SH-SY5Y (cell line): ENCODE data around the gene TAF1.

Experiments used
- GATA2 ChIP-seq: IDR thresholded peaks from 2 replicates; pipeline ENCODE4 v1.6.1; 2011; ENCODE audit warnings: mild to moderate bottlenecking, low read depth, low read length
- GATA3 ChIP-seq: IDR thresholded peaks from 2 replicates; pipeline ENCODE4 v1.6.1; 2011; ENCODE audit warnings: low read depth, mild to moderate bottlenecking, low read length, moderate library complexity

The TAF1 gene

DNA sequence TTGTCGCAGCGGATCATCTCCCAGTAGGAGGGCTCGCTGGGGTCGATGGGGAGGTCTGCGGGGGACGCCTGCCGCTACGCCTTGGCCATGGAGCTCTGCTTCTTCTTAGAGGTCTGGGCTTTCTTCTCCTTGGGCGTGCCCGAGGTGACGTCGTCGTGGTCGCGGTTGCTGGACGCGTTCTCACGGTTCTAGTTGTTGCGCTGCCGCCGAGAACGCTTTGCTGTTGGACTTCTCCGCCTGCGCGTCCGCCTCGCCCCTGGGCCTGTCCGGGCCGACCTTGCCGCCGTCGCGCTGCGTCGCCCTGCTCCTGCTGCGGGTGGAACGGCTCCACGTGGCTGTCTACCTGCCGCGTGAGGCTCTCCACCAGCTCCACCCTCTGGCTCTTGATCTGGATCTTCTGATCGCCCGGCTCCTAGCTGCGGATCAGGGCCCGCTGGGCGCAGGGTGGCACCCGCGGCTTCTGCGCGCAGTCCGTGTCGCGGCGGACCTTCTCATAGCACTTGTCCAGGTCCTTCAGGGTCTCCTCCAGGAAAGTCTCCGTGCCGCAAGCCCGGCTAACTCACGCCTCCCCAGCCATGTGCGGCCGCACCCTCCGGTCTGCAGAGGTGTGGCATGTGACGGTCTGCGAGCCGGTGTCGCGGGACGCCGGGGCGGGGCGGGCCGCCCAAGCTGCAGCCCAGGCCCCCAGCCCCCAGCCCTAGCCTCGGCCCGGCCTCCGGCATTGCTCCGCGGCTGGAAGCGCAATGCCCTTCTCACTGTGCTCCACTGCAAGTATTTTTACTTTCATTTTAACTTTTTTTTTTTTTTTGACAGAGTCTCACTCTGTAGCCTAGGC lies 126.3 kb downstream of the TAF1 start:
- TF ChIP-seq GATA2 (no peak), GATA3 (no peak)

DNA sequence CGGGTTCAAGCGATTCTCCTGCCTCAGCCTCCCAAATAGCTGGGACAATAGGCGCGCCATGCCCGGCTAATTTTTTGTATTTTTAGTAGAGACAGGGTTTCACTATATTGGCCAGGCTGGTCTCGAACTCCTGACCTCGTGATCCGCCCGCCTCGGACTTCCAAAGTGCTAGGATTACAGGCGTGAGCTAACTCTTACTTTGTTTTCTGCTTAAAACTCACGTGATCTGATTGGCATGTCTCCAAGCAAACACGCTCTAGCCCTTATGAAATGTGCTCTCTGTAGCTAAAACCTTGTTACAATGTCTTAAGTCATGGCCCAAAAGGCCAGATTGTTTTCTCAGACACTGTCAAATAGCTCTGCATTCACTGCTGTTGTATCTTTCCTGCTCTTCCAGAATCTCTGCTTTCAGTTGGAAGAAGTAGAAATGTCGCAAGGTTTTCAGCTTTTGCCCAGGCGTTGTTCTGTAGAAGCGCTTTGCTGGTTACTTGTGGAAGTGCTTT lies 127.0 kb downstream of the TAF1 start:
- TF ChIP-seq GATA2 (no peak), GATA3 (no peak)

DNA sequence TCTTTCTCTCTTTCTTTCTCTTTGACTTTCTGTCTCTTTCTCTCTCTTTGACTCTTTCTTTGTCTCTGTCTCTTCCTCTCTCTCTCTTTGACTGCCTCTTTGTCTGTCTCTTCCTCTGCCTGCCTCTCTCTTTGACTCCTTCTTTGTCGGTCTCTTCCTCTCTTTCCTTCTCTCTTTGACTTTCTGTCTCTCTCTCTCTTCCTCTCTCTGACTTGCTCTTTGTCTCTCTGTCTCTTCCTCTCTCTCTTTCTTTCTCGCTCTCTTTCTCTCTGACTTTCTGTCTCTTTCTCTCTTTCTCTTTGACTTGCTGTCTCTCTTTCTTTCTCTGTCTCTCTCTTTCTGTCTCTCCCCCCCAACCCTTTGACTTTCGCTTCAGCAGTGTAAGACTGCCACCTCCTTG lies 130.3 kb downstream of the TAF1 start:
- TF ChIP-seq GATA3 (no peak), GATA2 (no peak)

DNA sequence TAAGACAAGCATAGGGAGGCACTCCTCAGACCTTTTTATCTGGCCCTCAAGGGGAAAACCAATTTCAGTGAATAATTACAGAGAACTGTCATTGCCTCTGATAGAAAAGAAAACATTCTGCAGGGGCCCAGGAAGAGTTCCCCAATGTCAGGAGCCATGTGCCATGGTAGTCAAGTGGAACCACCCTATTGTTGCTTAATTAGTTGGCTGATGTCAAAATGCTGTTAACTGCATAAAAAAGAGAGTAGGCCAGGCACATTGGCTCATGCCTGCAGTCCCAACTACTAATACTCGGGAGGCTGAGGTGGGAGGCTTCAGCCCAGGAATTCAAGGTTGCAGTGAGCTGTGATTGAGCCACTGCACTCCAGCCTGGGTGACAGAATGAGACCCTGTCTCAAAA lies 138.2 kb downstream of the TAF1 start:
- TF ChIP-seq GATA3, result no peak
- no peak for TF ChIP-seq GATA2

DNA sequence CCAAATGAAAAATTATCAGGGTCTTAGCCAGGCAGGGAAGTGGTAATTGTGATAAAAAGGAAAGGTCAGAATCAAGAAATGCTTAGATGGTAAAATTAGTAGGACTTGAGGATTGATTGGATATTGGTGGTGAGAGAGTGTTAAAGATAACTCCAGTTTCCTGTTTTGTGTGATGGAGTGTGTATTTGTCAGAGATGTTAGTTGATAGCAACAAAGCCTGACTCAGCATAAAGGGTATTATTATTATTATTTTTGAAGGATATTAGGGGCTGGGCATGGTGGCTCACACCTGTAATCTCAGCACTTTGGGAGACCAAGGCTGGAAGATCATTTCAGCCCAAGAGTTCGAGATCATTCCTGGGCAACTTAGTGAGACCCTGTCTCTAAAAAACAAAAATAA lies 143.1 kb downstream of the TAF1 start:
- TF ChIP-seq GATA3, result no peak
- no peak for TF ChIP-seq GATA2

DNA sequence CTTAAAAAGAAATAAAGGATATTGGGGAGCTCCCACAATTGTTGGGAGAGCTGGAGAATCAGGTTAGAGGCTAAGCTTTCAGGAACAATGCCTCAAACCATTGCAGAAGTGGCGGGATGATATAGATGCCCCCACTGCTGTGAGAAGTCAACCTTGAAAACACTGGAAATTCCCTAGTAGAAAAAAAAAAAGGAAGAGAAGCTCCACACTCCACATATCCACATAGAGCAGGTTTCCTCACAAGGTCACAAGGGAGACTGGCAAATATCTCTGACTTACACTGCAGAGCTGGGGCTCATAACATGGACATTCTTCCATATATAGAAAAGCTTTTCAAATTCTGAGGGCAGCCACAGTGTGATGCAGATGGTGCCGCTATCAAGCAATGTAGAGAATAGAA lies 144.0 kb downstream of the TAF1 start:
- TF ChIP-seq GATA3, result no peak
- TF ChIP-seq GATA2, result no peak

DNA sequence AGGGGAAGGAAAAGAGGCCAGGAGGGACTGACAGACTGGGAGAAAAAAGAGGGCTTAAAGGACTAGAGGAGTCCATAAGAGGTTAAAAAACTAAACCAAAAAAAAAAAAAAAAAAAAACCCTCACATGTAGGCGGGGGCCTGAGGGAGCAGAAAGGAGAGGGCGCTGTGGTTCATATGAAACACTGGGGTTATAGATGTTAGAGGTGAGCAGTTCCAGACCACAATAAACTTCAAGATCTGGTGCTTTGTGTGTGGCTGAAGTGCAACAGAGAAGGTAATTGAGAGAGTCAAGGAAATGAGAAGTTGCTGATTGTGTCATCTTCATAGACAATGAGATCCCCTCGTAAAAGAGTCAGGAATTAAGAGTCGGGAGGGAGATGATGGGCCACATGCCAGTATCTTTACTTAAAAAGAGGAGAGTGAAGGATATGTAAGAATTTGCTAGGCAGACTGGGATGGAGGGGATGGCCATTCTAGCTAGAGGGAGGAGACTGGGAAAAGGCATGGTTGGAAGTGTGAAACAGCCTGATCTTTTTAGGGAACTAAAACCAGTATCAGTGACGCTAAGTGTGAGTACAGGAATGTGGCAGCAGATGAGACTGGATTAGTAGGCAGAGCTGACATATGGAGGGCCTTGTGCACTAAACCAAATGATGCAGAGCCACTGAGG lies 148.3 kb downstream of the TAF1 start:
- TF ChIP-seq GATA3 (no peak), GATA2 (no peak)

DNA sequence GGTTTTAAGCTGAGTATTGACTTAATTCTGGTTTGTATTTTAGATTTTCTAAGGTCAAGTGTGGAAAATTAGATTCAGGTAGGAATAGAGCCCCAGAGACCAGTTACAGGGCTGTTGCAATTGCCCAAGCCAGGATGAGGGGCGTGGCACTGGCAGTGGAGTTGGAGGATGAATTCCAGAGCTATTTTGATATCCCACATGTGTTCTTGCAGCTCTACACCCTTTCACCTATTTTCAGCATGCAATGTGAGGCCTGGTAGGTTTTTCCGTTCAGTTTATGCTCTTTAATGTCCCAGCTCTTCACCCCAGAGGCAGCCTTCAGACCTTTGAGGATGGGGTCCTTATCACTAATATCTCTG lies 148.9 kb downstream of the TAF1 start:
- no peak for TF ChIP-seq GATA2
- no peak for TF ChIP-seq GATA3
